HepG2 (cell line): Measurements from ENCODE around the gene SARS2. TPM values are rescaled to one million over a fixed set of nuclear protein-coding genes. Genes with fewer than 3 reads are reported as not detected.

Experiments used
- CSRNP2 ChIP-seq: sonication (generic); formaldehyde crosslinking; conservative IDR thresholded peaks from 2 replicates; pipeline ENCODE4 v1.8.0; 2022; ENCODE audit warnings: low read depth, missing genetic modification reagents
- FOXA3 ChIP-seq: IDR thresholded peaks from 2 replicates; pipeline ENCODE4 v1.6.1; 2016; ENCODE audit warnings: missing genetic modification reagents, missing compliant biosample characterization
- FOXJ3 ChIP-seq: sonication (generic); formaldehyde crosslinking; IDR thresholded peaks from 2 replicates; pipeline ENCODE4 v1.4.0; 2020; ENCODE audit warnings: missing genetic modification reagents, mild to moderate bottlenecking, borderline replicate concordance
- FOXM1 ChIP-seq: sonication (generic); formaldehyde crosslinking; IDR thresholded peaks from 2 replicates; pipeline ENCODE4 v1.5.0; 2020; ENCODE audit warnings: missing genetic modification reagents
- HOXA5 ChIP-seq: sonication (generic); formaldehyde crosslinking; IDR thresholded peaks from 2 replicates; pipeline ENCODE4 v1.4.0; 2020; ENCODE audit warnings: missing genetic modification reagents
- PLRG1 ChIP-seq: fragments of 450-650 bp; conservative IDR thresholded peaks from 2 replicates; pipeline ENCODE4 v1.6.1; 2016
- RNF2 ChIP-seq: fragments of 450-650 bp; conservative IDR thresholded peaks from 2 replicates; pipeline ENCODE4 v1.6.1; 2016; ENCODE audit warnings: low read depth
- SIX1 ChIP-seq: sonication (generic); formaldehyde crosslinking; IDR thresholded peaks from 2 replicates; pipeline ENCODE4 v1.4.0; 2020; ENCODE audit warnings: missing genetic modification reagents, borderline replicate concordance
- SKIL ChIP-seq: sonication (generic); formaldehyde crosslinking; IDR thresholded peaks from 2 replicates; pipeline ENCODE4 v1.8.0; 2022; ENCODE audit warnings: missing genetic modification reagents, mild to moderate bottlenecking, moderate library complexity, borderline replicate concordance
- SOX6 ChIP-seq, 2 experiments: fragments of 450-650 bp in 1 of 2; sonication (generic) in 1 of 2; formaldehyde crosslinking in 1 of 2; IDR thresholded peaks; 2 replicates each; pipeline versions ENCODE4 v1.4.0 to v1.6.1; 2017 to 2020; ENCODE audit warnings: antibody characterized with exemption in 1 of 2, mild to moderate bottlenecking in 1 of 2, missing genetic modification reagents in 1 of 2
- SSRP1 ChIP-seq: IDR thresholded peaks from 2 replicates; pipeline ENCODE4 v1.6.1; 2016; ENCODE audit warnings: control low read depth
- TRIM24 ChIP-seq: sonication (generic); formaldehyde crosslinking; IDR thresholded peaks from 2 replicates; pipeline ENCODE4 v1.8.0; 2022; ENCODE audit warnings: mild to moderate bottlenecking, missing genetic modification reagents
- ZNF124 ChIP-seq: sonication (generic); formaldehyde crosslinking; IDR thresholded peaks from 2 replicates; pipeline ENCODE4 v1.4.0; 2020; ENCODE audit warnings: missing genetic modification reagents
- ZNF180 ChIP-seq: sonication (generic); formaldehyde crosslinking; IDR thresholded peaks from 2 replicates; pipeline ENCODE4 v1.4.0; 2020; ENCODE audit warnings: low read depth, missing genetic modification reagents, borderline replicate concordance
- ZNF260 ChIP-seq: sonication (generic); formaldehyde crosslinking; IDR thresholded peaks from 2 replicates; pipeline ENCODE4 v1.4.0; 2020; ENCODE audit warnings: missing genetic modification reagents, low read depth, mild to moderate bottlenecking, borderline replicate concordance
- ZNF563 ChIP-seq: sonication (generic); formaldehyde crosslinking; IDR thresholded peaks from 2 replicates; pipeline ENCODE4 v1.8.0; 2022; ENCODE audit warnings: mild to moderate bottlenecking, moderate library complexity, missing genetic modification reagents
- ZNF678 ChIP-seq: sonication (generic); formaldehyde crosslinking; IDR thresholded peaks from 2 replicates; pipeline ENCODE4 v1.4.0; 2020; ENCODE audit warnings: mild to moderate bottlenecking, missing genetic modification reagents
- polyA plus RNA-seq, 8 experiments: library from polyadenylated mRNA; depleted of rRNA in 3 of 8; stranded (reverse) in 7 of 8; unstranded in 1 of 8; fragments of >200 nt; fragmentation: Illumina TruSeq in 4 of 8; extraction: Trizol in 4 of 8; gene quantifications; 2 replicates each; pipeline versions ENCODE4 v1.2.1 to v1.2.3, GENCODE V29; 2011 to 2016; ENCODE audit warnings: low read depth in 4 of 8, missing spikeins in 1 of 8, mixed read lengths in 1 of 8; ENCODE audit not compliant: insufficient read depth in 1 of 8
- total RNA-seq, 5 experiments: library from RNA; depleted of rRNA; stranded (reverse); fragments of >200 nt; fragmentation: Illumina TruSeq; extraction: Trizol; gene quantifications; 2 replicates each; pipeline ENCODE4 v1.2.3, GENCODE V29; 2016; ENCODE audit warnings: low read depth in 1 of 5
- TF ChIP-seq, protein P1 (sequence below): sonication (generic); formaldehyde crosslinking; IDR thresholded peaks from 2 replicates; pipeline ENCODE4 v1.5.1; 2020; ENCODE audit warnings: missing genetic modification reagents, mild to moderate bottlenecking, borderline replicate concordance
- TF ChIP-seq, protein P2 (sequence below): sonication (generic); formaldehyde crosslinking; IDR thresholded peaks from 2 replicates; pipeline ENCODE4 v1.4.0; 2020; ENCODE audit warnings: mild to moderate bottlenecking, missing genetic modification reagents
- TF ChIP-seq, protein P3 (sequence below): sonication (generic); formaldehyde crosslinking; IDR thresholded peaks from 2 replicates; pipeline ENCODE4 v1.4.0; 2020; ENCODE audit warnings: missing genetic modification reagents, borderline replicate concordance
- TF ChIP-seq, protein P4 (sequence below): sonication (generic); formaldehyde crosslinking; IDR thresholded peaks from 2 replicates; pipeline ENCODE4 v1.8.0; 2022; ENCODE audit warnings: mild to moderate bottlenecking, missing genetic modification reagents, borderline replicate concordance

Gene SARS2
- total and polyA plus RNA-seq, 2 of the 13 experiments (the other 11 are each of a cell fraction or from before 2014, with no cell fraction given), result 40.0 to 48.6 TPM

GRCh38 chr19:38930776-38931520 lies 385 bp upstream of the SARS2 start, which contains the start of gene MRPS12 (continued):
- no peak for TF ChIP-seq ZNF563 (CRISPR knock-in tag)
- no peak for TF ChIP-seq ZNF180 (CRISPR knock-in tag)
- no peak for TF ChIP-seq SOX6 (IDR thresholded peaks at IDR 0.05)
- TF ChIP-seq SOX6 (CRISPR knock-in tag; IDR thresholded peaks at IDR 0.05), result no peak
- TF ChIP-seq, protein P1, sequence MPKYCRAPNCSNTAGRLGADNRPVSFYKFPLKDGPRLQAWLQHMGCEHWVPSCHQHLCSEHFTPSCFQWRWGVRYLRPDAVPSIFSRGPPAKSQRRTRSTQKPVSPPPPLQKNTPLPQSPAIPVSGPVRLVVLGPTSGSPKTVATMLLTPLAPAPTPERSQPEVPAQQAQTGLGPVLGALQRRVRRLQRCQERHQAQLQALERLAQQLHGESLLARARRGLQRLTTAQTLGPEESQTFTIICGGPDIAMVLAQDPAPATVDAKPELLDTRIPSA (CRISPR knock-in tag), result no peak
- TF ChIP-seq HOXA5 (CRISPR knock-in tag), result no peak
- no peak for TF ChIP-seq SKIL (CRISPR knock-in tag)
- TF ChIP-seq, protein P2, sequence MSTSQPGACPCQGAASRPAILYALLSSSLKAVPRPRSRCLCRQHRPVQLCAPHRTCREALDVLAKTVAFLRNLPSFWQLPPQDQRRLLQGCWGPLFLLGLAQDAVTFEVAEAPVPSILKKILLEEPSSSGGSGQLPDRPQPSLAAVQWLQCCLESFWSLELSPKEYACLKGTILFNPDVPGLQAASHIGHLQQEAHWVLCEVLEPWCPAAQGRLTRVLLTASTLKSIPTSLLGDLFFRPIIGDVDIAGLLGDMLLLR (CRISPR knock-in tag), result no peak
- TF ChIP-seq ZNF260 (CRISPR knock-in tag), result no peak
- no peak for TF ChIP-seq CSRNP2 (CRISPR knock-in tag)
- TF ChIP-seq PLRG1, result no peak
- TF ChIP-seq FOXA3 (CRISPR knock-in tag), result no peak
- TF ChIP-seq, protein P3, sequence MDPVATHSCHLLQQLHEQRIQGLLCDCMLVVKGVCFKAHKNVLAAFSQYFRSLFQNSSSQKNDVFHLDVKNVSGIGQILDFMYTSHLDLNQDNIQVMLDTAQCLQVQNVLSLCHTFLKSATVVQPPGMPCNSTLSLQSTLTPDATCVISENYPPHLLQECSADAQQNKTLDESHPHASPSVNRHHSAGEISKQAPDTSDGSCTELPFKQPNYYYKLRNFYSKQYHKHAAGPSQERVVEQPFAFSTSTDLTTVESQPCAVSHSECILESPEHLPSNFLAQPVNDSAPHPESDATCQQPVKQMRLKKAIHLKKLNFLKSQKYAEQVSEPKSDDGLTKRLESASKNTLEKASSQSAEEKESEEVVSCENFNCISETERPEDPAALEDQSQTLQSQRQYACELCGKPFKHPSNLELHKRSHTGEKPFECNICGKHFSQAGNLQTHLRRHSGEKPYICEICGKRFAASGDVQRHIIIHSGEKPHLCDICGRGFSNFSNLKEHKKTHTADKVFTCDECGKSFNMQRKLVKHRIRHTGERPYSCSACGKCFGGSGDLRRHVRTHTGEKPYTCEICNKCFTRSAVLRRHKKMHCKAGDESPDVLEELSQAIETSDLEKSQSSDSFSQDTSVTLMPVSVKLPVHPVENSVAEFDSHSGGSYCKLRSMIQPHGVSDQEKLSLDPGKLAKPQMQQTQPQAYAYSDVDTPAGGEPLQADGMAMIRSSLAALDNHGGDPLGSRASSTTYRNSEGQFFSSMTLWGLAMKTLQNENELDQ (CRISPR knock-in tag), result no peak
- no peak for TF ChIP-seq FOXJ3 (CRISPR knock-in tag)
- no peak for TF ChIP-seq ZNF124 (CRISPR knock-in tag)
- no peak for TF ChIP-seq SSRP1 (CRISPR knock-in tag)
- TF ChIP-seq SIX1 (CRISPR knock-in tag), result no peak
- TF ChIP-seq FOXM1 (CRISPR knock-in tag), result no peak
- TF ChIP-seq, protein P4, sequence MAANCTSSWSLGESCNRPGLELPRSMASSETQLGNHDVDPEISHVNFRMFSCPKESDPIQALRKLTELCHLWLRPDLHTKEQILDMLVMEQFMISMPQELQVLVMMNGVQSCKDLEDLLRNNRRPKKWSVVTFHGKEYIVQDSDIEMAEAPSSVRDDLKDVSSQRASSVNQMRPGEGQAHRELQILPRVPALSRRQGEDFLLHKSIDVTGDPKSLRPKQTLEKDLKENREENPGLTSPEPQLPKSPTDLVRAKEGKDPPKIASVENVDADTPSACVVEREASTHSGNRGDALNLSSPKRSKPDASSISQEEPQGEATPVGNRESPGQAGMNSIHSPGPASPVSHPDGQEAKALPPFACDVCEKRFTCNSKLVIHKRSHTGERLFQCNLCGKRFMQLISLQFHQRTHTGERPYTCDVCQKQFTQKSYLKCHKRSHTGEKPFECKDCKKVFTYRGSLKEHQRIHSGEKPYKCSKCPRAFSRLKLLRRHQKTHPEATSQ, result no peak
- no peak for TF ChIP-seq ZNF678 (CRISPR knock-in tag)
- TF ChIP-seq RNF2, result no peak
- TF ChIP-seq TRIM24, result no peak
